KG1 (cell line): ENCODE data around the gene USP36.

ENCODE experiments used
- DNase-seq: peaks from one replicate; lab custom pipeline; 2025; lab: John Stamatoyannopoulos, UW

Gene USP36

DNA sequence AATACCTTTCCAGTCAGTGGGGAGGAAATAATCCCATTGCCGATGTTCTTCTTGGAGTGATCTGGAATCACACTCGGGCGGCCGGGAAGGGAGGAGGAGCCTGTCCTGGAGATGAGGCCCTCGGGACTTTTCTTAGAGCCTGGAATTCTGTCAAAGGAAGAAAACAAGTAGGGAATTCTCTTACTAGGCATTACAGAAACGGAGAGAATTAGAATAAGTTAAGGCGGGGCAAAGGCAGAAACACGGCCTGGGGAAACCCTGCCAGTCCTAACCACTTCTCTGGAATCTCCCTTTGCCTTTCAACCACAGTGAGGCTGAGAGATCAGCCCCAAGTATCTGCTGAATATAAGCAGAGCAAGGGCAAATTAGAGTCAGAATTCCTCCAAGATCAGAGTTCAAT is 27.8 kb downstream of the USP36 start:
- DNase-seq = no peak

DNA sequence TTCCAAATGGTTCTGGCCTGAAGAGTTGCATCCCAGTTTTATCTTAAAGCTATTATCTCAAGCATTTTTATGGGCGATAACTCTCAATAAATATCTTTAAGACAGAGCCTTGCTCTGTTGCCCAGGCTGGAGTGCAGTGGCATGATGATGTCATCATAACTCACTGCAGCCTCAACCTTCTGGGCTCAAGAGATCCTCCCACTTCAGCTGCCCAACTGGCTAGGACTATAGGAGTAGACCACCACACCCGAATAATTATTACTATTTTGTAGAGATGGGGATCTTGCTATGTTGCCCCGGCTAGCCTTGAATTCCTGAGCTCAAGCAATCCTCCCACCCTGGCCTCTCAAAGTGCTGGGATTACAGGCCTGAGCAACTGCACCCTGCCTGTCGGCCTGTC is 32.5 kb downstream of the USP36 start:
- DNase-seq = no peak

- DNase-seq = no peak
These were observed 34.2 kb downstream of the USP36 start for GRCh38 chr17:78806451-78806850.

DNA sequence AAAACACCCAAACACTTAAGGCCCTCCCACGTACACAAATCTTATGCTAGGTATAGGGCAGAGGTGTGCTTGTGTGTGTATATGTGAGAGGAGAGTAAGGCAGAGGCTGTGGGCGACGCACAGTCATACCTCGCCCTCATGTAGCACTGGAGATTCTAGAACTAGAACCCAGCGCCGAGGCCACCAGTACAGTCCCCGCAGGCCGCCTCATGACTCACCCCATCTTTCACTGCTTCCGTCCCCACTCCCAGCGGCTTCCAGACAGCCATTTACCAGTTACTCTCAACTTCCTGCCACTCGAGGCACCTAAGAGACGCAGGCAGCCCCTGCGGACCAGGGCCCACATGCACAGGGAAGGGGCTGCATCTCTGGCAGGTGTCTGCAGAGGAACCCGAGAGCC is 35.3 kb downstream of the USP36 start:
- no peak for DNase-seq

DNA sequence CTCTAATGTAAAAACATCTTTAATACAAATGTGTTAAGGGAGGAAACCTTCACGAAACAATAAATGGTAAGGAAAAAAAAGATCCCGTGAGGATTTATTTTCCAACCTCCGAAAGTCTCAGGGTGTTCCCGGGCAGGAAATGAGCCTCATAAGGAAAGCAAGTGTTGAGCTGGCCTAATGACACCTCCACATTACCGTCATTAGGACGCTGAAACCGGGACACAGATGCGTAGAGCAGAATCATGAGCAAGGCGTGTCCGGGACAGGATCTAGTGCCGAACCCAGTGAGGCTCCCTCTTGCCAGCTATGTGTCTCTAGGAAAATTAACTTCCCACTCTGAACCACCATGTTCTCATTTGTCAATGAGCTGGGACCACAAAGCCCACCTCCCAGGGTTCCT is 35.8 kb downstream of the USP36 start:
- no peak for DNase-seq

- DNase-seq = no peak
These were observed 37.3 kb downstream of the USP36 start for GRCh38 chr17:78803186-78803845.

DNA sequence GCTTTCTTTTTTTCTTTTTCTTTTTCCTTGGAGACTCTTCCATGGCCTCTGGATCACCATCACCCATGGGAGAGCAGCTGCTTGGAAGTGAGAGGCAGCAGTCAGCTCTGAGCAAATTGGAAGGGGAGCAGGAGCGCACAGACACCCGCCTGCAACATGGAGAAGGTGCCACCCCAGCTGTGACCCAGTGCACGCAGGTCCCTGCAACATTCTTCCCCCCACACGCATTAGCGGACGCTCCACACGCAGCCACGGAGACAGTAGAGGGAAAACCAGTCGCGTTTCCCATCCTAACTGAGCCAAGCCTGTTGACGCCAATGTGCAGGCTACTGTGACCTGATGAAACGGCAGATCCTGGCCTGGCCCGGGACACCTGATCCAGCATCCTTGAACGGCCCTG is 38.2 kb downstream of the USP36 start:
- no peak for DNase-seq

DNA sequence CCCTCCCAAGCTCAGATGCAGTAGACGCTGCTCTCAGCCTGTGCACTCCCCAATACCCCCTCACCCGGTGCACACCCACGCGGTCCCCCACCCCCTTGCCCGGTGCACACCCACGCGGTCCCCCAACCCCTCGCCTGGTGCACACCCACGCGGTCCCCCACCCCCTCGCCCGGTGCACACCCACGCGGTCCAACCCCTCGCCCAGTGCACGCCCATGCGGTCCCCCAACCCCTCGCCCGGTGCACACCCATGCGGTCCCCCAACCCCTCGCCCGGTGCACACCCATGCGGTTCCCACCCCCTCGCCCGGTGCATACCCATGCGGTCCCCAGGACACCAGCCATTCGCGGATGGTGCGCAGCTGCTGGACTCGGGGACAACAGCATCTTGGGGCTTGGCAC is 38.6 kb downstream of the USP36 start:
- DNase-seq = no peak

GRCh38 chr17:78800132-78800931 is 40.3 kb downstream of the USP36 start:
- no peak for DNase-seq

DNA sequence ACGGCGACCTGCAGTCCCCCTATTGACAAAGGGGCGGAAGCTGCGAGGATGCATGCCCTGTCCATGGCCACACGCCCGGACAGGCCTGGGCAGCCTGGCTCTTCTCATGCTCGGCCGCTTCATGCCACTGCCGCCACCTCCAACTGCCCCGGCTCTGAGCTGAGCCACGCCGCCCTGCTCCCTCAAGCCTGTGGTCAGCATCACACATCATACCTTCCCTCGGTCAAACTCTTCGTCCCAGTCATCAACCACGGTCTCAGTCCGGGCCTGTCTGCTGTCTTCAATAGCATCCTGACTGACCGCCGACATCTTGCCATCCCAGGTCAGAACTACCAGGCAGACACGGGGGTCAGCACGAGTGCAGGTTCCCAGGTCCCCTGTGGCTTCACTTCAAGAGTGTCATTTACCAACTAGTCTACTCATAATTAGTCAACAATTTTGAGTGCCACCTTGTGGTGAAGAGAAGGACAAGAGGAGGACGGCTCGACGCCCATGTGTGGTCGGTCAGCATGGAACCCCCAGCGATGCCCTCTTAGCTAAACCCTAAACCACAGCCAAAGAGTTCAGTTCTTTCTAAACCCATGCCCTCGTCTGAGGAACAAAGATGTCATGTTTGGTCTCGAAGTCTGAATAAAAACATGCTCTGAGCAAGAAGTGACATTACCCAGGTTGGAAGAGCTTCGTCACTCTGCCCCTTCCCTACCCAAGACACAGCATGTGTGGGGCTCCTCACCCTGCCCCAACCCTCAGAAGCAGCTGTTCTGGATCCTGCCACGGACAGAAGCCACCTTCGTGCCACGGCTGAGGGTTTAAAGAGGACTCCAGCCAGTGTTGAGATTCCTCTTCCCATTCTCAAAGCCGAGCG is 41.7 kb downstream of the USP36 start:
- DNase-seq = no peak

DNA sequence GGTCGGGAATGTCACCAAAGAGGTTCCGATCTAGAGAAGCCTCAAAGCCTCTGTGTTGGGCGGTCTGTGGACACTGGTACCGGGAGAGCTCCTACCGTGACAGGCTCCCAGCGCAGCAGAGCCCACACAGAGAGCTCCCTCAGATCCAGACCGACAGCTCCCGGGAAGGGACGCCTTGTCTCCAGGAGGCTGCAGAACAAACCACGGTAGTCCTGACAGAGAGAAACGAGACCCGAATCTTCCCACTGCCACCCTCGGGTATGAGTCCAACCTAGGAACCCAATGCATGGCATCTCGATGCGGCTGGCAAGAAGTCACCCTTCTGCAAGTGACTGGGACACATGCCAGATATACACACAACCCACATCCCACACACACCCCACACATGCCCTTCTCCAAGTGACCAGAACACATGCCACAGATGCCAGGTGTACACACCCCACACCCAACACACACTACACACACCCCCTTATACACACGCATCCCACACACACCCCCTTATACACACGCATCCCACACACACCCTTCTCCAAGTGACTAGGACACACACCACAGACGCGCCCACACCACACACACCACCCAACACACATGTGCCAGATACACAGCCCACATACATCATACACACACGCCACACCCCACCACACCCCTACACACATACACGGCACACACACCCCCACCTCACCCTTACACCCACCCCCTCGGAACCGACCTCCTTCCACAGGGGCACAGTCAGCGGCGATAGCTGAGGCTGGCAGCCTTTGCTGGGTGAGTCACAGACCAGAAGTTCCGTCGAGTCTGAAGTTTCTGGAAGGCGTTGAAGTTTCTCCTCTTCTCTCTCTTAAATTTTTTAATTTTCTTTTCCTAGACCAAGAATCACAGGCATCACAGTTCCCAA is 42.7 kb downstream of the USP36 start:
- DNase-seq = no peak

- DNase-seq = no peak
These were observed 43.4 kb downstream of the USP36 start for GRCh38 chr17:78797213-78797612.

GRCh38 chr17:78796517-78796900 is 44.1 kb downstream of the USP36 start:
- no peak for DNase-seq

DNA sequence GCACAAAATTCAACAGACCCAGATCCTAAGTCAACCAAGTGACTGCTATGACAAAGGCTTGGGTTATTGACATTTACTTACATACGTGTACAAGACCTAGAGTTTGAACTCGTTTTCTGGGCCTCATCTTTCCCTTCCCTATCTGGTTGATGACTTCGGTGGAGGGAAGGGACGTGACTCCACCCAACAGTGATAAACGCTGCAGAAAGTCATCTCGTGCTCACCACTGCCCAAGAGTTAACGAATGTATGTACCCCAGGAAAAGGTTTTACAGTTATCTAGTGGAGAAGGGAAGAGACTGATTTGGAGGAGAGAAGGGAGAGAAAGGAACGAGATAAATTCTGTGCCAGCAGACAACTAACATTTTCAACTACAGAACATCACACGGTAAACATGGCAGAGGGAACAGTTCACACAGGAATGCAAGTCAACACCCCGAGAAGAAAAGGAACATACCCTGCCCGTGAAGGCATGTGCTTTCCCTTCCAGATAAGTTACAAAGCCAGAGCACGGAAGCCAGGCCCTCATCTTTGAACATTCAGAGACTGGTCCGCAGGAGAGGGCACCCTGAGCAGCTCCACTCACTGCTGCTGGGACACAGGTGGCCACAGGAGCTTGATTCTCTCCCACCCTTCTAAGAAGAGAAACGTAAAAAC is 44.6 kb downstream of the USP36 start:
- DNase-seq = no peak

- DNase-seq = no peak
These were observed 45.6 kb downstream of the USP36 start for GRCh38 chr17:78794864-78795640.

DNA sequence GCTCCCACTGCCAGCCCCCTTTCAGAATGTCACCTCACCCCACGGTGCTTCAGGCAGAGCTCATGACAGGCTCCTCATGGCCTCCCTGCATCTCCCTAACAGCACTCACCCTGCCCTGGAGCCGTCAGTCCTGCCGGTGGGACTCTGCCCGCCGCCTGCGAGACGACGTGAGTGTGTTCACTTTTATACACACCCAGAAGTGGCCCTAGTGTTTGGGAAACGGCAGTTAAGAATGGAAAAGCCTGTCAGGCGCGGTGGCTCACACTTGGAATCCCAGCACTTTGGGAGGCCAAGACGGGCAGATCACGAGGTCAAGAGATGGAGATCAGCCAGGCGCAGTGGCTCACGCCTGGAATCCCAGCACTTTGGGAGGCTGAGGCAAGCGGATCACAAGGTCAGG is 46.2 kb downstream of the USP36 start:
- no peak for DNase-seq

GRCh38 chr17:78793968-78794367 is 46.6 kb downstream of the USP36 start:
- no peak for DNase-seq

- no peak for DNase-seq
These were observed 47.2 kb downstream of the USP36 start for GRCh38 chr17:78793415-78793814.

- DNase-seq = no peak
These were observed 48.5 kb downstream of the USP36 start for GRCh38 chr17:78791840-78792709.
